GM23338 (cell line): Measurements from ENCODE around the gene TRAK1. TPM values are rescaled to one million over a fixed set of nuclear protein-coding genes. Genes with fewer than 3 reads are reported as not detected.

Experiments used
- ATAC-seq: fragments of 200-7000 bp; cut with Tn5 transposase; 3 replicates; pipeline ENCODE4 v1.9.1; 2020
- DNase-seq: peaks from one replicate; pipeline ENCODE4 v3.0.0-alpha.2; 2015; ENCODE audit warnings: low spot score
- H2AFZ ChIP-seq: fragments of 200-600 bp; sonication (generic); 2 replicates; pipeline ENCODE4 v1.8.0; 2016; ENCODE audit warnings: antibody characterized with exemption, mild to moderate bottlenecking, moderate library complexity
- H3F3A ChIP-seq: fragments of 200-600 bp; sonication (generic); replicated peaks from 2 replicates; pipeline ENCODE4 v1.8.0; 2017; ENCODE audit warnings: antibody characterized with exemption, mixed run types, low read depth
- H3K27ac ChIP-seq: fragments of 200-600 bp; sonication (generic); 2 replicates; pipeline ENCODE4 v1.6.1; 2016; ENCODE audit warnings: low read depth
- H3K27me3 ChIP-seq: fragments of 200-600 bp; sonication (generic); 2 replicates; pipeline ENCODE4 v1.8.0; 2016; ENCODE audit warnings: mild to moderate bottlenecking, mixed run types, moderate library complexity; ENCODE audit not compliant: insufficient read depth
- H3K36me3 ChIP-seq: fragments of 200-600 bp; sonication (generic); 2 replicates; pipeline ENCODE4 v1.8.0; 2016; ENCODE audit warnings: mild to moderate bottlenecking; ENCODE audit not compliant: insufficient read depth
- H3K4me1 ChIP-seq: fragments of 200-600 bp; sonication (generic); 2 replicates; pipeline ENCODE4 v1.8.0; 2016; ENCODE audit warnings: mild to moderate bottlenecking, moderate library complexity; ENCODE audit not compliant: insufficient read depth
- H3K4me2 ChIP-seq: fragments of 200-600 bp; sonication (generic); 2 replicates; pipeline ENCODE4 v1.7.1; 2017; ENCODE audit warnings: mixed run types
- H3K4me3 ChIP-seq: fragments of 200-600 bp; sonication (generic); 2 replicates; pipeline ENCODE4 v1.6.1; 2016; ENCODE audit warnings: mixed run types
- H3K79me2 ChIP-seq: fragments of 200-600 bp; sonication (generic); replicated peaks from 2 replicates; pipeline ENCODE4 v1.8.0; 2017; ENCODE audit warnings: mild to moderate bottlenecking; ENCODE audit not compliant: insufficient read depth
- H3K9me2 ChIP-seq: fragments of 200-600 bp; sonication (generic); 2 replicates; pipeline ENCODE4 v1.8.0; 2017; ENCODE audit not compliant: insufficient read depth
- H4K20me1 ChIP-seq: fragments of 200-600 bp; sonication (generic); replicated peaks from 2 replicates; pipeline ENCODE4 v1.8.0; 2017; ENCODE audit warnings: mild to moderate bottlenecking; ENCODE audit not compliant: insufficient read depth
- H3K27ac Mint-ChIP-seq: 2 replicates; pipeline ENCODE4 v1.8.0; 2020; ENCODE audit warnings: inconsistent platforms, mild to moderate bottlenecking, moderate library complexity, mixed read lengths
- H3K27me3 Mint-ChIP-seq: 3 replicates; pipeline ENCODE4 v1.8.0; 2022; ENCODE audit warnings: low read depth, mild to moderate bottlenecking, moderate library complexity, mixed read lengths, inconsistent platforms; ENCODE audit not compliant: insufficient read depth, poor library complexity
- H3K36me3 Mint-ChIP-seq: 3 replicates; pipeline ENCODE4 v1.8.0; 2021; ENCODE audit warnings: low read depth, mild to moderate bottlenecking, inconsistent platforms, moderate library complexity, mixed read lengths
- H3K4me1 Mint-ChIP-seq: 3 replicates; pipeline ENCODE4 v1.8.0; 2020; ENCODE audit warnings: mild to moderate bottlenecking, inconsistent platforms, mixed read lengths
- H3K4me3 Mint-ChIP-seq: 3 replicates; pipeline ENCODE4 v1.8.0; 2021; ENCODE audit warnings: moderate library complexity, mild to moderate bottlenecking, inconsistent platforms, mixed read lengths
- H3K9me3 Mint-ChIP-seq: 3 replicates; pipeline ENCODE4 v1.8.0; 2020; ENCODE audit warnings: moderate library complexity, mild to moderate bottlenecking, inconsistent platforms, mixed read lengths
- CREB1 ChIP-seq: fragments of 250-450 bp; sonication (Bioruptor Pico); IDR thresholded peaks from 2 replicates; pipeline ENCODE4 v1.5.0; 2020; ENCODE audit warnings: low read depth, mild to moderate bottlenecking, moderate library complexity
- CTCF ChIP-seq, 2 experiments: fragments of 200-600 bp in 1 of 2; sonication (generic) in 1 of 2; conservative IDR thresholded peaks; 2 replicates each; pipeline versions ENCODE4 v1.5.1 to v1.6.1; 2016 to 2017; ENCODE audit warnings: antibody characterized with exemption in 2 of 2, low read depth in 2 of 2, mild to moderate bottlenecking in 2 of 2, moderate library complexity in 1 of 2
- ETS1 ChIP-seq: IDR thresholded peaks from 2 replicates; pipeline ENCODE4 v1.6.1; 2016; ENCODE audit warnings: antibody characterized with exemption
- EZH2 ChIP-seq: fragments of 200-600 bp; sonication (generic); IDR thresholded peaks from one replicate; pipeline ENCODE4 v1.8.0; 2017; ENCODE audit warnings: antibody characterized with exemption, mild to moderate bottlenecking, low read depth; ENCODE audit not compliant: unreplicated experiment
- JUNB ChIP-seq: IDR thresholded peaks from one replicate; pipeline ENCODE4 v1.6.1; 2016; ENCODE audit warnings: antibody characterized with exemption; ENCODE audit not compliant: unreplicated experiment
- NANOG ChIP-seq: IDR thresholded peaks from 2 replicates; pipeline ENCODE4 v1.6.1; 2016; ENCODE audit warnings: antibody characterized with exemption, borderline replicate concordance
- POLR2AphosphoS5 ChIP-seq: IDR thresholded peaks from 2 replicates; pipeline ENCODE4 v1.6.1; 2016; ENCODE audit warnings: antibody characterized with exemption, low read depth
- REST ChIP-seq: IDR thresholded peaks from one replicate; pipeline ENCODE4 v1.6.1; 2018; ENCODE audit warnings: antibody characterized with exemption; ENCODE audit not compliant: unreplicated experiment
- STAT1 ChIP-seq: IDR thresholded peaks from one replicate; pipeline ENCODE4 v1.6.1; 2016; ENCODE audit warnings: antibody characterized with exemption; ENCODE audit not compliant: unreplicated experiment
- ZNF114 ChIP-seq: fragments of 250-450 bp; sonication (Bioruptor Pico); IDR thresholded peaks from 2 replicates; pipeline ENCODE4 v1.5.0; 2020; ENCODE audit warnings: mild to moderate bottlenecking, moderate library complexity
- polyA plus RNA-seq: library from polyadenylated mRNA; unstranded; fragments of >200 nt; fragmentation: Nextera tagmentation; extraction: Ambion mirVana; gene quantifications from 2 replicates; pipeline ENCODE4 v1.2.1, GENCODE V29; 2016
- total RNA-seq: library from RNA; depleted of rRNA; stranded (reverse); fragments of >200 nt; shearing (Covaris generic); gene quantifications from 2 replicates; pipeline ENCODE4 v1.2.3, GENCODE V29; 2014

TRAK1 gene
- total and polyA plus RNA-seq, 2 experiments from 2014 or later, result 13.4 to 47.4 TPM

GRCh38 chr3:42071904-42072812 is 19.0 kb upstream of the TRAK1 start:
- Mint-ChIP-seq H3K4me3 (no peak overlapping the region), H3K36me3 (peaks cover 4% of the 10 kb centered on the region; the same call in 2 of the 3 replicates), H3K4me1 (peaks cover 29% of the 10 kb centered on the region), H3K27ac (peak overlapping the region; percentile 75), H3K27me3 (peaks cover 9% of the 10 kb centered on the region), H3K9me3 (peaks cover 8% of the 10 kb centered on the region; the same call in 1 of the 3 replicates)
- Histone ChIP-seq H4K20me1 (no peaks in the 10 kb centered on the region; the same call in 1 of the 2 replicates), H3K9me2 (no peaks in the 10 kb centered on the region), H3K79me2 (peaks cover 84% of the 10 kb centered on the region), H3K4me1 (peaks cover 17% of the 10 kb centered on the region), H3K27me3 (no peaks in the 10 kb centered on the region), H3K4me3 (no peak overlapping the region), H3F3A (no peaks in the 10 kb centered on the region), H3K27ac (peak overlapping the region; percentile 71; the same call in 1 of the 2 replicates), H3K36me3 (no peaks in the 10 kb centered on the region), H3K4me2 (peak overlapping the region; percentile 53), H2AFZ (no peak overlapping the region)
- no peak for TF ChIP-seq EZH2
- no peak for TF ChIP-seq NANOG
- TF ChIP-seq POLR2AphosphoS5, result no peak
- TF ChIP-seq ZNF114 (CRISPR knock-in tag), result no peak
- TF ChIP-seq JUNB, result no peak
- TF ChIP-seq CTCF (conservative IDR thresholded peaks at IDR 0.05; ENCODE audit: low read depth in 2 of 2), result no peak
- no peak for TF ChIP-seq CREB1
- no peak for TF ChIP-seq ETS1
- TF ChIP-seq REST, result no peak
- TF ChIP-seq STAT1, result no peak
- ATAC-seq (peak; percentile 78), DNase-seq (peak; percentile 74)
